Gastroesophageal sphincter (tissue), 4 donors: Measurements from ENCODE around the gene KLHL1. TPM values are rescaled to one million over a fixed set of nuclear protein-coding genes. Genes with fewer than 3 reads are reported as not detected.

Experiments used
- ATAC-seq: fragments of 150-250 bp; one replicate; pipeline ENCODE4 v1.9.1; 2016; ENCODE audit warnings: mild to moderate bottlenecking, moderate library complexity
- H3K27ac ChIP-seq, 4 donors: fragments of 200-600 bp; sonication (generic) in 3 of 4; 1 replicate in 3 of 4; 2 replicates in 1 of 4; pipeline ENCODE4 v1.5.1; 2016 to 2019
- H3K27me3 ChIP-seq: fragments of 200-600 bp; sonication (generic); one replicate; pipeline ENCODE4 v1.5.1; 2019
- H3K36me3 ChIP-seq, 2 donors: fragments of 200-600 bp; sonication (generic); one replicate each; pipeline ENCODE4 v1.5.1; 2019; ENCODE audit warnings: control low read depth in 1 of 2
- H3K4me1 ChIP-seq, 3 donors: fragments of 200-600 bp; sonication (generic); 1 replicate in 2 of 3; 2 replicates in 1 of 3; pipeline ENCODE4 v1.5.1; 2016 to 2019; ENCODE audit warnings: control low read depth in 2 of 3
- H3K4me3 ChIP-seq, 2 donors: fragments of 200-600 bp; sonication (generic); one replicate each; pipeline ENCODE4 v1.5.1; 2019; ENCODE audit warnings: mild to moderate bottlenecking in 1 of 2, moderate library complexity in 1 of 2
- H3K9me3 ChIP-seq, 3 donors: fragments of 200-600 bp; sonication (generic); one replicate each; pipeline ENCODE4 v1.5.1; 2017 to 2019; ENCODE audit warnings: control low read depth in 2 of 3
- EP300 ChIP-seq: sonication (generic); formaldehyde crosslinking; IDR thresholded peaks from one replicate; pipeline ENCODE4 v1.6.1; 2017; ENCODE audit warnings: antibody characterized with exemption, mild to moderate bottlenecking
- POLR2A ChIP-seq, 2 donors: fragments of 450-650 bp; IDR thresholded peaks; one replicate each; pipeline ENCODE4 v1.6.1; 2017; ENCODE audit warnings: antibody characterized with exemption in 2 of 2, mild to moderate bottlenecking in 2 of 2, moderate library complexity in 1 of 2
- POLR2AphosphoS5 ChIP-seq: sonication (generic); formaldehyde crosslinking; IDR thresholded peaks from one replicate; pipeline ENCODE4 v1.6.1; 2017; ENCODE audit warnings: antibody characterized with exemption
- WGBS, 2 donors: methylation state at CpG; one replicate each; pipeline ENCODE4 v1.1.5; 2018; ENCODE audit warnings: low coverage in 1 of 2; 5-methylcytosine and 5-hydroxymethylcytosine counted together
- total RNA-seq, 4 donors: library from RNA; depleted of rRNA; stranded (reverse); fragments of >200 nt; gene quantifications; one replicate each; pipeline ENCODE4 v1.1.0, GENCODE V29; 2016
- TF ChIP-seq, protein P1 (sequence below), 4 experiments: fragments of 200-600 bp in 2 of 4; fragments of 450-650 bp in 2 of 4; sonication (generic) in 1 of 4; IDR thresholded peaks; one replicate each; pipeline ENCODE4 v1.5.1; 2017 to 2019; ENCODE audit warnings: antibody characterized with exemption in 4 of 4, mild to moderate bottlenecking in 2 of 4, moderate library complexity in 2 of 4

The KLHL1 gene
- total RNA-seq, 4 donors from 2014 or later, result 0.13 TPM; not detected in 3

DNA sequence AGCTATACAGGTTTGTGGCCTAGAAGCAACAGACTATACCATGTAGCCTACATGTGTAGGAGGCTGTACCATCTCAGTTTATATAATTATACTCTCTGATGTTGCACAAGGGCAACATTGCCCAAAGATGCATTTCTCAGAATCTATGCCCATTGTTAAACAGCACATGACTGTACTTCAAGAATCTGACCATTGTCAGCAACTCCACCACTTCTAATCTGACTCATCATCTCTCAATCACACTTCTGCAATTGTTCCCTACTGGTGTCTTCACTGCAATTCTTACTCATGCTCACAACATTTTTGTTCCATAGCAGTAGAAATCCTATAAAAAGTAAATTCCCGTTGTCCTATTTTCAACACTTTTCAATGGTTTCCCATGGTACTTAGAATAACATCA lies 64.6 kb downstream of the KLHL1 start:
- Histone ChIP-seq H3K4me1 (no peaks in the 10 kb centered on the region), H3K36me3 (no peaks in the 10 kb centered on the region), H3K27me3 (no peaks in the 10 kb centered on the region), H3K4me3 (no peak overlapping the region), H3K9me3 (no peaks in the 10 kb centered on the region), H3K27ac (no peak overlapping the region)
- ATAC-seq, result no peak
- TF ChIP-seq EP300 (no peak), POLR2AphosphoS5 (no peak), POLR2A (IDR thresholded peaks at IDR 0.05) (no peak)
- TF ChIP-seq, protein P1, sequence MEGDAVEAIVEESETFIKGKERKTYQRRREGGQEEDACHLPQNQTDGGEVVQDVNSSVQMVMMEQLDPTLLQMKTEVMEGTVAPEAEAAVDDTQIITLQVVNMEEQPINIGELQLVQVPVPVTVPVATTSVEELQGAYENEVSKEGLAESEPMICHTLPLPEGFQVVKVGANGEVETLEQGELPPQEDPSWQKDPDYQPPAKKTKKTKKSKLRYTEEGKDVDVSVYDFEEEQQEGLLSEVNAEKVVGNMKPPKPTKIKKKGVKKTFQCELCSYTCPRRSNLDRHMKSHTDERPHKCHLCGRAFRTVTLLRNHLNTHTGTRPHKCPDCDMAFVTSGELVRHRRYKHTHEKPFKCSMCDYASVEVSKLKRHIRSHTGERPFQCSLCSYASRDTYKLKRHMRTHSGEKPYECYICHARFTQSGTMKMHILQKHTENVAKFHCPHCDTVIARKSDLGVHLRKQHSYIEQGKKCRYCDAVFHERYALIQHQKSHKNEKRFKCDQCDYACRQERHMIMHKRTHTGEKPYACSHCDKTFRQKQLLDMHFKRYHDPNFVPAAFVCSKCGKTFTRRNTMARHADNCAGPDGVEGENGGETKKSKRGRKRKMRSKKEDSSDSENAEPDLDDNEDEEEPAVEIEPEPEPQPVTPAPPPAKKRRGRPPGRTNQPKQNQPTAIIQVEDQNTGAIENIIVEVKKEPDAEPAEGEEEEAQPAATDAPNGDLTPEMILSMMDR (IDR thresholded peaks at IDR 0.05), result no peak
- 87 to 100% methylated on average over 1 of the region's 1 CpG for WGBS, 2 donors

DNA sequence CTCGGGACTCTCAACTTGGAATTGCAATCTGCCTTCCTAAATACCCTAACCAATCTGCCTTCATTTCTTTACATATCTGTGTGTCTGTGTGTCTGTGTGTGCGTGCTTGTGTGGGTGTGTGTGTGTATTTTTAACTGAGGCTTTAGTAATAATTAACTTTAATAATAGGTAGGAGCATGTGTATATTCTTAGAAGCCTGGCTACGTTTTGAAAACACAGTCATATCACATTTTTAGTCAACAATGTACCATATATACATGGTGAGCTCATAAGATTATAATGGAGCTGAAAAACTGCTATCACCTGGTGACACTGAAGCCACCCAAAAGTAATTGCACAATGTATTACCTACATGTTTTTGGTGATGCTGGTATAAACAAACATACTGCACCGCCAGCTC lies 66.1 kb downstream of the KLHL1 start:
- Histone ChIP-seq H3K27ac (no peak overlapping the region), H3K4me3 (no peak overlapping the region), H3K9me3 (no peaks in the 10 kb centered on the region), H3K4me1 (no peaks in the 10 kb centered on the region), H3K27me3 (no peaks in the 10 kb centered on the region), H3K36me3 (no peaks in the 10 kb centered on the region)
- WGBS, 2 donors, result 71 to 80% methylated on average over 4 of the region's 4 CpGs
- ATAC-seq, result no peak
- TF ChIP-seq EP300 (no peak), POLR2AphosphoS5 (no peak), POLR2A (IDR thresholded peaks at IDR 0.05) (no peak)
- TF ChIP-seq, protein P1 (IDR thresholded peaks at IDR 0.05), result no peak

DNA sequence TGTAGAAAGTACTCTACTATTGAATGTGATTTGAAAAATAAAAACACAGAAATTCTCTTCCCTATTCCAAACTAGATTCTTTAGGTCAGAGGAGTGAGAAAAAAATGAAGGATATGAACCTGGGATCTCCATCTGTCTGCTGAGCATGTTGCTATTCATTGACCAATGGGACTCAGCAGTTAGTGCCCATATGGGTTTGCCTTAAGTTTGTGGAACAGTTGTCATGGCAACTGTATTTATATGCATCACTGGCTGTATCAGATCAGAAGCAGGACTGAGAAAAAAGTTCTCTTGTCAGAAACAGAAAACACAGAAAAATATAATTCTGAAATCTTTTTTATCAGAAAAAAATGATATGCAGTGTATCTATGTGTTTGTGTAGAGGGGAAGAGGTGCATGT lies 74.0 kb downstream of the KLHL1 start:
- no peak for ATAC-seq
- Histone ChIP-seq H3K36me3 (no peaks in the 10 kb centered on the region), H3K9me3 (no peaks in the 10 kb centered on the region), H3K27me3 (no peaks in the 10 kb centered on the region), H3K4me3 (no peak overlapping the region), H3K27ac (no peak overlapping the region), H3K4me1 (no peaks in the 10 kb centered on the region)
- TF ChIP-seq, protein P1 (IDR thresholded peaks at IDR 0.05), result no peak
- TF ChIP-seq POLR2A (IDR thresholded peaks at IDR 0.05) (no peak), POLR2AphosphoS5 (no peak), EP300 (no peak)

DNA sequence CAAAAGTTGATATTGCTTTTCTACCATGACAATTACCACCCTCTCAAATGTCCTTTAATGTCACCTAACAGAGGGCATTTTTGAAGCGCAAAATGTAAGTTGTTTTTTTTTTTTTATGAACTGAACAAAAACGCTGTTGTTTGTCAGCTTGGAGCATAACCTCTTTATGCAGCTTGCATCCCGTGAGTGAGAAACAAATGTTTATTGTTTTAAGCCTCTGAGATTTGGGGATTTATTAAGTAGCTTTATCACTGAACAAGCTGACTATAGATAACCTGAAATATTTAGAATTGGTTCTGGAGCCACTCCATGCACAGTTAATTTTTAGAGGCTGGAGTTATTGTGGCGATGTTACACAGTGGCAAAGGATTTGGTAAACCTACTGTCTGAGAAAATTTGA lies 80.7 kb downstream of the KLHL1 start:
- TF ChIP-seq EP300 (no peak), POLR2AphosphoS5 (no peak), POLR2A (IDR thresholded peaks at IDR 0.05) (no peak)
- TF ChIP-seq, protein P1 (IDR thresholded peaks at IDR 0.05), result no peak
- Histone ChIP-seq H3K9me3 (no peaks in the 10 kb centered on the region), H3K4me3 (no peak overlapping the region), H3K36me3 (no peaks in the 10 kb centered on the region), H3K27me3 (no peaks in the 10 kb centered on the region), H3K4me1 (no peaks in the 10 kb centered on the region), H3K27ac (no peak overlapping the region)
- WGBS, 2 donors, result 40 to 59% methylated on average over 3 to 4 of the region's 4 CpGs
- ATAC-seq, result no peak

DNA sequence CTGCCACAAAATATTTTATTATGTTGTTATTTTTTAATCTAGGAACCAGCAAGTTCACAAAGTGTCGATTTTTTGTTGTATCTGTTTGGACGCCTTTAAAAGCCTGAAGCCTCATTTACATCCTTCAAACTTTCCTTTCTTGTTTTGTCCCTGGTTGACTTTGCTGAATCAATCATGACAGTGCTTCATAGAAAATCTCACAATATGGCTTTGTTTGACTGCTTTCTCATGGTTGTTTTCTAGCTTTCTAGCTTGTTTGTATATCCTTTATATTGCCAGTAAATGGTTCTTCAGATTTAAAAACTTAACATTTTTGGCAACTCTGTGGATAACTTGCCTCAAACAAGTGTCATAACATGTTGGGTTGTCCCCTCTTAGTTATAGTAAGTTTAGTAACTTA lies 84.7 kb downstream of the KLHL1 start:
- no peaks in the 10 kb centered on the region for H3K36me3 ChIP-seq
- H3K27ac ChIP-seq, result no peak overlapping the region
- no peak for ATAC-seq
- no peaks in the 10 kb centered on the region for H3K4me1 ChIP-seq
- no peak overlapping the region for H3K4me3 ChIP-seq
- TF ChIP-seq EP300 (no peak), POLR2A (IDR thresholded peaks at IDR 0.05) (no peak), POLR2AphosphoS5 (no peak)
- TF ChIP-seq, protein P1 (IDR thresholded peaks at IDR 0.05), result no peak
- no peaks in the 10 kb centered on the region for H3K27me3 ChIP-seq
- H3K9me3 ChIP-seq, result no peaks in the 10 kb centered on the region
- WGBS, 2 donors, result 84 to 100% methylated on average over 2 of the region's 2 CpGs
